ENCODE results near the gene LHFPL3. TPM values are rescaled to one million over a fixed set of nuclear protein-coding genes. Genes with fewer than 3 reads are reported as not detected.
"Not testable (repeated sequence)": the region's sequence is repeated elsewhere in the genome, so short reads cannot be mapped to it uniquely, and the experiment has no call there.

Gene LHFPL3
- polyA plus RNA-seq, 3 donors: 5.6 to 8.4 (median 6.5) TPM

GRCh38 chr7:104643587-104644217, 315.3 kb downstream of the LHFPL3 start:
- DNase-seq (ENCODE audit: extremely low read depth in 1 of 11, low read depth in 9 of 11, low spot score in 4 of 11): peak in 1 of 11 donors; percentile 16

GRCh38 chr7:104650991-104651640, 322.7 kb downstream of the LHFPL3 start:
- peak in 3 of 11 donors; percentile 8 to 26 (median 21) for DNase-seq (ENCODE audit: extremely low read depth in 1 of 11, low read depth in 9 of 11, low spot score in 4 of 11)

- DNase-seq (ENCODE audit: extremely low read depth in 1 of 11, low read depth in 9 of 11, low spot score in 4 of 11): no peak
Measured at GRCh38 chr7:104652434-104652833, 324.0 kb downstream of the LHFPL3 start.

- DNase-seq (ENCODE audit: extremely low read depth in 1 of 11, low read depth in 9 of 11, low spot score in 4 of 11): no peak
Measured at GRCh38 chr7:104652865-104653264, 324.5 kb downstream of the LHFPL3 start.

- no peak for DNase-seq (ENCODE audit: extremely low read depth in 1 of 11, low read depth in 9 of 11, low spot score in 4 of 11)
Measured at GRCh38 chr7:104653825-104654401, 325.5 kb downstream of the LHFPL3 start.

- DNase-seq (ENCODE audit: extremely low read depth in 1 of 11, low read depth in 9 of 11, low spot score in 4 of 11): no peak
Measured at GRCh38 chr7:104655592-104655991, 327.2 kb downstream of the LHFPL3 start.

- DNase-seq (ENCODE audit: extremely low read depth in 1 of 11, low read depth in 9 of 11, low spot score in 4 of 11): no peak
Measured at GRCh38 chr7:104656467-104656866, 328.1 kb downstream of the LHFPL3 start.

- no peak for DNase-seq (ENCODE audit: extremely low read depth in 1 of 11, low read depth in 9 of 11, low spot score in 4 of 11)
Measured at GRCh38 chr7:104657134-104657533, 328.7 kb downstream of the LHFPL3 start.

- DNase-seq (ENCODE audit: extremely low read depth in 1 of 11, low read depth in 9 of 11, low spot score in 4 of 11): no peak
Measured at GRCh38 chr7:104661575-104661974, 333.2 kb downstream of the LHFPL3 start.

GRCh38 chr7:104664648-104665047, 336.2 kb downstream of the LHFPL3 start:
- DNase-seq (ENCODE audit: extremely low read depth in 1 of 11, low read depth in 9 of 11, low spot score in 4 of 11): no peak

GRCh38 chr7:104677587-104677986, 349.2 kb downstream of the LHFPL3 start:
- no peak for DNase-seq (ENCODE audit: extremely low read depth in 1 of 11, low read depth in 9 of 11, low spot score in 4 of 11)

GRCh38 chr7:104679085-104679484, 350.7 kb downstream of the LHFPL3 start:
- DNase-seq (ENCODE audit: extremely low read depth in 1 of 11, low read depth in 9 of 11, low spot score in 4 of 11): no peak

- DNase-seq (ENCODE audit: extremely low read depth in 1 of 11, low read depth in 9 of 11, low spot score in 4 of 11): no peak
Measured at GRCh38 chr7:104686286-104686685, 357.9 kb downstream of the LHFPL3 start.

GRCh38 chr7:104694710-104695109, 366.3 kb downstream of the LHFPL3 start:
- no peak for DNase-seq (ENCODE audit: extremely low read depth in 1 of 11, low read depth in 9 of 11, low spot score in 4 of 11)

- DNase-seq (ENCODE audit: extremely low read depth in 1 of 11, low read depth in 9 of 11, low spot score in 4 of 11): no peak
Measured at GRCh38 chr7:104695563-104695962, 367.2 kb downstream of the LHFPL3 start.

- no peak for DNase-seq (ENCODE audit: extremely low read depth in 1 of 11, low read depth in 9 of 11, low spot score in 4 of 11)
Measured at GRCh38 chr7:104700336-104700735, 371.9 kb downstream of the LHFPL3 start.

GRCh38 chr7:104721027-104721426, 392.6 kb downstream of the LHFPL3 start:
- DNase-seq (ENCODE audit: extremely low read depth in 1 of 11, low read depth in 9 of 11, low spot score in 4 of 11): not testable (repeated sequence)

- DNase-seq (ENCODE audit: extremely low read depth in 1 of 11, low read depth in 9 of 11, low spot score in 4 of 11): no peak
Measured at GRCh38 chr7:104723001-104723400, 394.6 kb downstream of the LHFPL3 start.

GRCh38 chr7:104758504-104758903, 430.1 kb downstream of the LHFPL3 start:
- no peak for DNase-seq (ENCODE audit: extremely low read depth in 1 of 11, low read depth in 9 of 11, low spot score in 4 of 11)

- DNase-seq (ENCODE audit: extremely low read depth in 1 of 11, low read depth in 9 of 11, low spot score in 4 of 11): no peak
Measured at GRCh38 chr7:104761892-104762291, 433.5 kb downstream of the LHFPL3 start.

- no peak for DNase-seq (ENCODE audit: extremely low read depth in 1 of 11, low read depth in 9 of 11, low spot score in 4 of 11)
Measured at GRCh38 chr7:104767113-104767512, 438.7 kb downstream of the LHFPL3 start.

All from renal cortex interstitium (tissue), 11 donors.